ENCODE measurements around the gene WFS1.

DNA sequence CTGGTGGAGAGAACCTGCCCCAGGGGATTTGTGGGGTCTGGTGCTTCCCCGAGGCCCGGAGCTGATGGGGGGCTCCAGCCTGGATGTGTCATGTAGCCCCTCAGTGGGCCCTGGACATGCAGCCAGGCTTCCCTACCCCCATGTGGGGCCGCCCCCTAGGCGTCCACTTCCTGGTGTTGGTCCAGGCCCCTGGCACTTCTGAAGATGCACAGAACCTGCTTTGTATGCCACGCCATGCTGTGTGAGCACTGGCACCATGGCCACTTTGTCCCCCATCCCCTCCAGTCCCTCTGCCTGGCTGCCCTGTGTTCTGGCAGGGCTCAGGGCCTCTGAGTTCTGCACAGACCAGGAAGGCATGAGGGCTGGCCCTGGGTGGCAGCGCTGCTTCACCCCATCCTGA is 29.2 kb downstream of the WFS1 start:
- no peak for TF ChIP-seq CTCF (IDR thresholded peaks at IDR 0.05; ENCODE audit: low read length)
- TF ChIP-seq EZH2 (optimal IDR thresholded peaks at IDR 0.05; ENCODE audit: low read depth, low read length) = no peak
- no peak for TF ChIP-seq EZH2phosphoT487 (IDR thresholded peaks at IDR 0.05; ENCODE audit: low read length)
